Esophagus muscularis mucosa (tissue), 4 donors: ENCODE measurements around the gene PLEKHS1.

ENCODE experiments used
- CTCF ChIP-seq, 3 experiments: fragments of 200-600 bp in 2 of 3; fragments of 450-650 bp in 1 of 3; sonication (generic) in 2 of 3; IDR thresholded peaks; one replicate each; pipeline ENCODE4 v1.5.1; 2017 to 2019; ENCODE audit warnings: antibody characterized with exemption in 3 of 3, mild to moderate bottlenecking in 2 of 3, moderate library complexity in 1 of 3
- EP300 ChIP-seq: sonication (generic); formaldehyde crosslinking; IDR thresholded peaks from one replicate; pipeline ENCODE4 v1.6.1; 2017; ENCODE audit warnings: antibody characterized with exemption
- POLR2A ChIP-seq: fragments of 450-650 bp; IDR thresholded peaks from one replicate; pipeline ENCODE4 v1.6.1; 2017; ENCODE audit warnings: antibody characterized with exemption, moderate library complexity, mild to moderate bottlenecking, low read depth
- POLR2AphosphoS5 ChIP-seq, 2 donors: sonication (generic); formaldehyde crosslinking; IDR thresholded peaks; one replicate each; pipeline ENCODE4 v1.6.1; 2017; ENCODE audit warnings: antibody characterized with exemption in 2 of 2

DNA sequence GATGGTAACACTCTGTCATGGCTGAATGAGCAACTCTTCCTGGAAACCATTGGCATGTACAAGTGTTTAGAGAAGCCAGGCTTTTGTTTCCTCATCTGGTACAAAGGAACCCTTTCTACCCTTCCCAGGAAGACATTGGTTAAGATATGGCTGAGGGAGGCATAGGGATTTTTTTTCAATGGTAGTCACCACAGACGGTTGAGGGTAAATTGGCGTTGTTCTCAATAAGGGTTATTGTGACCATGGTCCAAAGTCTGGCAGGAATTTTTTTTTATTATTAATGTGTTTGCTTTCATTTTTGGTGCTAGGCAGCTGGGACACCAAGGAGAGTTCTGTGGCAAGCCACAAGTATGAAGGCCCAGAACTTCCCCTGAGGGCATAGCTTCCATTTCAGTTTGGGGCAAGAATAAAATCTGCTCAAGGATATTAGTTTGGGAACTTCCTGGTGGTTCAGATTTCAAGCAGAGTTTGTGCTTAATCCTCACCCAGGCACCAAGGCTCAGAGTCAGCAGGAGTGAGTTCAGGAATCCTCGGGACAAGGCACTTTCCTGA is at the start of gene PLEKHS1:
- TF ChIP-seq CTCF (IDR thresholded peaks at IDR 0.05) (no peak), EP300 (no peak), POLR2A (no peak), POLR2AphosphoS5 (IDR thresholded peaks at IDR 0.05) (no peak)
